GM12875 (cell line): ENCODE data around the gene DHX15.

Source experiments
- H3K4me3 ChIP-seq: one replicate; pipeline ENCODE4 v1.5.1; 2011; ENCODE audit warnings: low read depth, low read length, control low read depth
- CTCF ChIP-seq: IDR thresholded peaks from 2 replicates; pipeline ENCODE4 v1.5.1; 2011; ENCODE audit warnings: low read depth, mild to moderate bottlenecking, control low read depth, inconsistent platforms, low read length, moderate library complexity, borderline replicate concordance; ENCODE audit not compliant: insufficient read depth

The DHX15 gene

GRCh38 chr4:24547979-24548378 is 36.4 kb downstream of the DHX15 start:
- no peak for TF ChIP-seq CTCF
- H3K4me3 ChIP-seq: no peak overlapping the region

GRCh38 chr4:24544208-24544988 is 40.0 kb downstream of the DHX15 start:
- no peak for TF ChIP-seq CTCF
- no peak overlapping the region for H3K4me3 ChIP-seq

GRCh38 chr4:24537025-24537424 is 47.3 kb downstream of the DHX15 start:
- no peak for TF ChIP-seq CTCF
- H3K4me3 ChIP-seq: no peak overlapping the region

GRCh38 chr4:24535399-24535798 is 49.0 kb downstream of the DHX15 start:
- no peak overlapping the region for H3K4me3 ChIP-seq
- no peak for TF ChIP-seq CTCF

- H3K4me3 ChIP-seq: no peak overlapping the region
- no peak for TF ChIP-seq CTCF
Measured at GRCh38 chr4:24533364-24533763, 51.0 kb downstream of the DHX15 start.

- H3K4me3 ChIP-seq: no peak overlapping the region
- no peak for TF ChIP-seq CTCF
Measured at GRCh38 chr4:24529555-24529954, 54.8 kb downstream of the DHX15 start.

- TF ChIP-seq CTCF: no peak
- H3K4me3 ChIP-seq: no peak overlapping the region
Measured at GRCh38 chr4:24527371-24527770, 57.0 kb downstream of the DHX15 start.
